ENCODE results near the gene RBM34.

GRCh38 chr1:235093696-235094592, 67.1 kb downstream of the RBM34 start:
- TF ChIP-seq POLR2AphosphoS5 (IDR thresholded peaks at IDR 0.05) (no peak), CTCF (IDR thresholded peaks at IDR 0.05) (peak; percentile 88 to 95 (median 93))

Measured in transverse colon (tissue), 4 donors.